GM23338 (cell line): ENCODE data around the gene DSCAML1. TPM values are rescaled to one million over a fixed set of nuclear protein-coding genes. Genes with fewer than 3 reads are reported as not detected.

ENCODE experiments used
- ATAC-seq: fragments of 200-7000 bp; cut with Tn5 transposase; 3 replicates; pipeline ENCODE4 v1.9.1; 2020
- DNase-seq: peaks from one replicate; pipeline ENCODE4 v3.0.0-alpha.2; 2015; ENCODE audit warnings: low spot score
- H2AFZ ChIP-seq: fragments of 200-600 bp; sonication (generic); 2 replicates; pipeline ENCODE4 v1.8.0; 2016; ENCODE audit warnings: antibody characterized with exemption, mild to moderate bottlenecking, moderate library complexity
- H3F3A ChIP-seq: fragments of 200-600 bp; sonication (generic); replicated peaks from 2 replicates; pipeline ENCODE4 v1.8.0; 2017; ENCODE audit warnings: antibody characterized with exemption, mixed run types, low read depth
- H3K27ac ChIP-seq: fragments of 200-600 bp; sonication (generic); 2 replicates; pipeline ENCODE4 v1.6.1; 2016; ENCODE audit warnings: low read depth
- H3K27me3 ChIP-seq: fragments of 200-600 bp; sonication (generic); 2 replicates; pipeline ENCODE4 v1.8.0; 2016; ENCODE audit warnings: mild to moderate bottlenecking, mixed run types, moderate library complexity; ENCODE audit not compliant: insufficient read depth
- H3K36me3 ChIP-seq: fragments of 200-600 bp; sonication (generic); 2 replicates; pipeline ENCODE4 v1.8.0; 2016; ENCODE audit warnings: mild to moderate bottlenecking; ENCODE audit not compliant: insufficient read depth
- H3K4me1 ChIP-seq: fragments of 200-600 bp; sonication (generic); 2 replicates; pipeline ENCODE4 v1.8.0; 2016; ENCODE audit warnings: mild to moderate bottlenecking, moderate library complexity; ENCODE audit not compliant: insufficient read depth
- H3K4me2 ChIP-seq: fragments of 200-600 bp; sonication (generic); 2 replicates; pipeline ENCODE4 v1.7.1; 2017; ENCODE audit warnings: mixed run types
- H3K4me3 ChIP-seq: fragments of 200-600 bp; sonication (generic); 2 replicates; pipeline ENCODE4 v1.6.1; 2016; ENCODE audit warnings: mixed run types
- H3K79me2 ChIP-seq: fragments of 200-600 bp; sonication (generic); replicated peaks from 2 replicates; pipeline ENCODE4 v1.8.0; 2017; ENCODE audit warnings: mild to moderate bottlenecking; ENCODE audit not compliant: insufficient read depth
- H3K9me2 ChIP-seq: fragments of 200-600 bp; sonication (generic); 2 replicates; pipeline ENCODE4 v1.8.0; 2017; ENCODE audit not compliant: insufficient read depth
- H4K20me1 ChIP-seq: fragments of 200-600 bp; sonication (generic); replicated peaks from 2 replicates; pipeline ENCODE4 v1.8.0; 2017; ENCODE audit warnings: mild to moderate bottlenecking; ENCODE audit not compliant: insufficient read depth
- H3K27ac Mint-ChIP-seq: 2 replicates; pipeline ENCODE4 v1.8.0; 2020; ENCODE audit warnings: inconsistent platforms, mild to moderate bottlenecking, moderate library complexity, mixed read lengths
- H3K27me3 Mint-ChIP-seq: 3 replicates; pipeline ENCODE4 v1.8.0; 2022; ENCODE audit warnings: low read depth, mild to moderate bottlenecking, moderate library complexity, mixed read lengths, inconsistent platforms; ENCODE audit not compliant: insufficient read depth, poor library complexity
- H3K36me3 Mint-ChIP-seq: 3 replicates; pipeline ENCODE4 v1.8.0; 2021; ENCODE audit warnings: low read depth, mild to moderate bottlenecking, inconsistent platforms, moderate library complexity, mixed read lengths
- H3K4me1 Mint-ChIP-seq: 3 replicates; pipeline ENCODE4 v1.8.0; 2020; ENCODE audit warnings: mild to moderate bottlenecking, inconsistent platforms, mixed read lengths
- H3K4me3 Mint-ChIP-seq: 3 replicates; pipeline ENCODE4 v1.8.0; 2021; ENCODE audit warnings: moderate library complexity, mild to moderate bottlenecking, inconsistent platforms, mixed read lengths
- H3K9me3 Mint-ChIP-seq: 3 replicates; pipeline ENCODE4 v1.8.0; 2020; ENCODE audit warnings: moderate library complexity, mild to moderate bottlenecking, inconsistent platforms, mixed read lengths
- CREB1 ChIP-seq: fragments of 250-450 bp; sonication (Bioruptor Pico); IDR thresholded peaks from 2 replicates; pipeline ENCODE4 v1.5.0; 2020; ENCODE audit warnings: low read depth, mild to moderate bottlenecking, moderate library complexity
- ETS1 ChIP-seq: IDR thresholded peaks from 2 replicates; pipeline ENCODE4 v1.6.1; 2016; ENCODE audit warnings: antibody characterized with exemption
- EZH2 ChIP-seq: fragments of 200-600 bp; sonication (generic); IDR thresholded peaks from one replicate; pipeline ENCODE4 v1.8.0; 2017; ENCODE audit warnings: antibody characterized with exemption, mild to moderate bottlenecking, low read depth; ENCODE audit not compliant: unreplicated experiment
- EZH2phosphoT487 ChIP-seq: fragments of 200-600 bp; sonication (generic); IDR thresholded peaks from one replicate; pipeline ENCODE4 v1.8.1; 2018; ENCODE audit warnings: antibody characterized with exemption; ENCODE audit not compliant: unreplicated experiment
- JUNB ChIP-seq: IDR thresholded peaks from one replicate; pipeline ENCODE4 v1.6.1; 2016; ENCODE audit warnings: antibody characterized with exemption; ENCODE audit not compliant: unreplicated experiment
- NANOG ChIP-seq: IDR thresholded peaks from 2 replicates; pipeline ENCODE4 v1.6.1; 2016; ENCODE audit warnings: antibody characterized with exemption, borderline replicate concordance
- POLR2AphosphoS5 ChIP-seq: IDR thresholded peaks from 2 replicates; pipeline ENCODE4 v1.6.1; 2016; ENCODE audit warnings: antibody characterized with exemption, low read depth
- REST ChIP-seq: IDR thresholded peaks from one replicate; pipeline ENCODE4 v1.6.1; 2018; ENCODE audit warnings: antibody characterized with exemption; ENCODE audit not compliant: unreplicated experiment
- STAT1 ChIP-seq: IDR thresholded peaks from one replicate; pipeline ENCODE4 v1.6.1; 2016; ENCODE audit warnings: antibody characterized with exemption; ENCODE audit not compliant: unreplicated experiment
- ZNF114 ChIP-seq: fragments of 250-450 bp; sonication (Bioruptor Pico); IDR thresholded peaks from 2 replicates; pipeline ENCODE4 v1.5.0; 2020; ENCODE audit warnings: mild to moderate bottlenecking, moderate library complexity
- ZNF462 ChIP-seq: fragments of 250-450 bp; sonication (Bioruptor Pico); IDR thresholded peaks from 2 replicates; pipeline ENCODE4 v1.5.0; 2020; ENCODE audit warnings: mild to moderate bottlenecking, moderate library complexity
- polyA plus RNA-seq: library from polyadenylated mRNA; unstranded; fragments of >200 nt; fragmentation: Nextera tagmentation; extraction: Ambion mirVana; gene quantifications from 2 replicates; pipeline ENCODE4 v1.2.1, GENCODE V29; 2016
- total RNA-seq: library from RNA; depleted of rRNA; stranded (reverse); fragments of >200 nt; shearing (Covaris generic); gene quantifications from 2 replicates; pipeline ENCODE4 v1.2.3, GENCODE V29; 2014
- TF ChIP-seq, protein P1 (sequence below), 2 experiments: fragments of 200-600 bp in 1 of 2; sonication (generic) in 1 of 2; conservative IDR thresholded peaks; 2 replicates each; pipeline versions ENCODE4 v1.5.1 to v1.6.1; 2016 to 2017; ENCODE audit warnings: antibody characterized with exemption in 2 of 2, low read depth in 2 of 2, mild to moderate bottlenecking in 2 of 2, moderate library complexity in 1 of 2

The DSCAML1 gene
- total and polyA plus RNA-seq, 2 experiments from 2014 or later, result 0.17 TPM; not detected in 1

DNA sequence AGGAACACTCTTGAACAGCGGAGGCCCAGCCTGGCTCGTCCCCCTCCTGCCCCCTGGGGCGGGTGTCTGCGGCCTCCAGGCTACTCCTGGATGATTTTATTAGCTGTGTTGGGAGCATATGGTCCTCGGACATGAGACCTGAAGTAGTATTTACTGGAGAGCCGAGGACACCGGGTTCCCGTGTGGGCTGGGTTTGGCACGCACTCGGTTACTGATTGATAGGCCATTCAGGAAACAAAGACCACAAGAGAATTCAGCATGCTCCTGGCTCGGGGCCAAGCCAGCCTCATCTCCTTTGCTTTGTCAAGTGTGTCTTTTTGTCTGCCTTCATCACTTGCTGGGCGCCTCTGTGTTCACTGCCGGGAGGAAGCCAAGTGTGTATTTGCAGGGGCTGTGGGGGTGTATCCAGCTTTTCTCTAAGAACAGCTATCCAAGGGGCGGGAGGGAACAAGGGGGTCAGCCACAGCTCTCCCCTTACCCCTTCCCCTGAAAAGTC, 17.8 kb upstream of the DSCAML1 start (continued):
- TF ChIP-seq, protein P1, sequence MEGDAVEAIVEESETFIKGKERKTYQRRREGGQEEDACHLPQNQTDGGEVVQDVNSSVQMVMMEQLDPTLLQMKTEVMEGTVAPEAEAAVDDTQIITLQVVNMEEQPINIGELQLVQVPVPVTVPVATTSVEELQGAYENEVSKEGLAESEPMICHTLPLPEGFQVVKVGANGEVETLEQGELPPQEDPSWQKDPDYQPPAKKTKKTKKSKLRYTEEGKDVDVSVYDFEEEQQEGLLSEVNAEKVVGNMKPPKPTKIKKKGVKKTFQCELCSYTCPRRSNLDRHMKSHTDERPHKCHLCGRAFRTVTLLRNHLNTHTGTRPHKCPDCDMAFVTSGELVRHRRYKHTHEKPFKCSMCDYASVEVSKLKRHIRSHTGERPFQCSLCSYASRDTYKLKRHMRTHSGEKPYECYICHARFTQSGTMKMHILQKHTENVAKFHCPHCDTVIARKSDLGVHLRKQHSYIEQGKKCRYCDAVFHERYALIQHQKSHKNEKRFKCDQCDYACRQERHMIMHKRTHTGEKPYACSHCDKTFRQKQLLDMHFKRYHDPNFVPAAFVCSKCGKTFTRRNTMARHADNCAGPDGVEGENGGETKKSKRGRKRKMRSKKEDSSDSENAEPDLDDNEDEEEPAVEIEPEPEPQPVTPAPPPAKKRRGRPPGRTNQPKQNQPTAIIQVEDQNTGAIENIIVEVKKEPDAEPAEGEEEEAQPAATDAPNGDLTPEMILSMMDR (conservative IDR thresholded peaks at IDR 0.05; ENCODE audit: low read depth in 2 of 2), result no peak
- no peak for TF ChIP-seq NANOG
- TF ChIP-seq POLR2AphosphoS5, result no peak
- TF ChIP-seq ZNF114, result no peak
- no peak for TF ChIP-seq REST
- TF ChIP-seq JUNB, result no peak
- TF ChIP-seq STAT1, result no peak

- no peaks in the 10 kb centered on the region for H3K9me3 Mint-ChIP-seq
- no peak overlapping the region for H3K27ac Mint-ChIP-seq
- H3K27me3 Mint-ChIP-seq, result peaks cover 11% of the 10 kb centered on the region
- H4K20me1 ChIP-seq, result no peaks in the 10 kb centered on the region; the same call in 1 of the 2 replicates
- ATAC-seq, result no peak
- no peaks in the 10 kb centered on the region; the same call in 2 of the 3 replicates for H3K36me3 Mint-ChIP-seq
- H3K4me1 Mint-ChIP-seq, result peaks cover 38% of the 10 kb centered on the region
- H3K9me2 ChIP-seq, result no peaks in the 10 kb centered on the region
- no peaks in the 10 kb centered on the region for H3K79me2 ChIP-seq
- peak overlapping the region; percentile 59; the same call in 1 of the 2 replicates for H2AFZ ChIP-seq
- no peaks in the 10 kb centered on the region for H3F3A ChIP-seq
- DNase-seq, result no peak
- peaks cover 8% of the 10 kb centered on the region; the same call in 1 of the 2 replicates for H3K4me1 ChIP-seq
- no peaks in the 10 kb centered on the region for H3K36me3 ChIP-seq
- no peak overlapping the region for H3K4me3 ChIP-seq
- no peak overlapping the region for H3K4me2 ChIP-seq
- H3K4me3 Mint-ChIP-seq, result no peak overlapping the region
- no peaks in the 10 kb centered on the region for H3K27me3 ChIP-seq
- no peak overlapping the region for H3K27ac ChIP-seq
- TF ChIP-seq ZNF462 (CRISPR knock-in tag) (no peak), EZH2phosphoT487 (no peak), POLR2AphosphoS5 (no peak), CREB1 (no peak), ETS1 (no peak), STAT1 (no peak), JUNB (no peak), ZNF114 (no peak), EZH2 (no peak)
Measured at GRCh38 chr11:117814204-117814765, 17.3 kb upstream of the DSCAML1 start.
